DLD1 (cell line): ENCODE results near the gene SLC12A3.

Experiments
- in situ Hi-C: cut with HindIII; loops from 2 replicates; pipeline ENCODE4 v1.10.0; 2017; ENCODE audit warnings: low sequenced_read_pairs

The SLC12A3 gene

GRCh38 chr16:56847173-56847910, 17.7 kb upstream of the SLC12A3 start:
- in situ Hi-C loops = no loop called here

DNA sequence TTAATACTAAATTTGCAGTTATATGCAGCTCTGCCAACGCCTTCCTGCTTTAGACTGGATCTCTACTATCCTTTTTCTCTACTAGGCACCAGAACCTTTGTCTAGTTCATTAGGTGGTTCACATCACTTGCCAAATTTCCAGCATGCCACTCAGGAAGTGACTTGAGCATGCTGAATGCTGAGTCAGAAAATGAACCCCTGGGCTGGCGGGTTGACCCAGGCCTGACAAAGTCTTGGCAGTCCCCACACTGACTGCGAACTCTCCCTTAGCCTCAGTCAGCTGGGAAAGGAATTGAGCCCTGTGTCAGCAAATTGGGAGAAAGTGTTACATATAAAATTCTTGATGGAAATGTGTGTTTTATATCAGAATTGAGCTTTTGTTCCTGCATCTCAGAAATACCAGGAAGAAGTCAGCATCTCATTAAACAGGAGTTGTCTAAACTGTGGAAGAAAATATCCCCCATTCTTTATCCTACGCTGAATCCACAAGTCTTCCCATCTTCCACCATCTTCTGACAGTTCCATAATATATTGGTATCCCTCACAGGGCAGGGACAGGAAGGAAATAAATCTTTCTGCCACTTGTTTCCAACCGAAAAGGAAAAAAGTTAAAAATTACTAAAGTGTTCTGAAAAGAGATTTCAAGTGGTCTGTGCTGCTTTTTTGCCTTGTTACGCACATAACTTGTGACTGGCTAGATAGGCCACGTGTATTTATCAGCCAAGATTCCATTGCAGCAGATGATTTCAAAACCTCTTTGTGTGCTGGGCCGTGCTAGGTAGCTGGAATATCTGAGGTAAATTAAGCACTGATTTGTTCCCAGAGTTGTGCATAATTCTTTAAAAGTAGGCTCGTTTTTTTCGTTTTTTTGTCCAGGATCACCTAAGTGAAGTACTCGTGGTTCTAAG, 16.7 kb upstream of the SLC12A3 start:
- in situ Hi-C loops = no loop called here

DNA sequence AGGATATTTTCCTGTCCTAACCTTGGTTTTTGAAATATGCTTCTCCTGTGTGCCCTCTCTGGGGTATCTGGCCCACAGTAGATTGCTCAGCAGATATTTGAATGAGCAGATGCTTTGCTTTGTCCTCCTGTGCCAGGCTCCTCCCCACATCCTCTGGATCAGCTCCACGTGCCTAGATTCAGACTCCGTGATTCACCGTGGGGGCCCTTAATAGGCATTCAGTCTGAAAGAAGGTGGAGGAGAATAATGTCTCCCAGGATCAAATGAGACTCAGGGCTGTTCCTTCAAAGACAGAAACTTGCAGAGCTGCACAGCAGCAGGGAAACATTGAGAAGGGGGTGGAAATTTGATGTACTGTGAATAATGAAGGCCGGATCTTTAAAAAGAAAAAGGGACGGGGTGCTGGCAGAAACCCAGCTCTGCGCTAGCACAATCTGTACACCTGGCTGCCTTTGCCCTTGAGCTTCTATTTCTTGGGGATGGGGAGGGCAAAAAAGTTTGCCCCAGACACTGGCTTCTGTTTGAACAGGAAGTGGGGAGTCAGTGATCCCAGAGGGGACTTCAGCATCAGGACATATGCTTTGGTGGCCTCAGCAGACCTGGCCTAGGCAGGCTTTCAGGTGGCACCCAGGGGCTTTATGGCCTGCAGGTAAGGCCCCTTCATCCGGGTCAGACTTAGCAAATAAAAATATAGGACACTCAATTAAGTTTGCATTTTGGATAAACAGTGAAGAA, 15.9 kb upstream of the SLC12A3 start:
- in situ Hi-C loops = no loop called here

DNA sequence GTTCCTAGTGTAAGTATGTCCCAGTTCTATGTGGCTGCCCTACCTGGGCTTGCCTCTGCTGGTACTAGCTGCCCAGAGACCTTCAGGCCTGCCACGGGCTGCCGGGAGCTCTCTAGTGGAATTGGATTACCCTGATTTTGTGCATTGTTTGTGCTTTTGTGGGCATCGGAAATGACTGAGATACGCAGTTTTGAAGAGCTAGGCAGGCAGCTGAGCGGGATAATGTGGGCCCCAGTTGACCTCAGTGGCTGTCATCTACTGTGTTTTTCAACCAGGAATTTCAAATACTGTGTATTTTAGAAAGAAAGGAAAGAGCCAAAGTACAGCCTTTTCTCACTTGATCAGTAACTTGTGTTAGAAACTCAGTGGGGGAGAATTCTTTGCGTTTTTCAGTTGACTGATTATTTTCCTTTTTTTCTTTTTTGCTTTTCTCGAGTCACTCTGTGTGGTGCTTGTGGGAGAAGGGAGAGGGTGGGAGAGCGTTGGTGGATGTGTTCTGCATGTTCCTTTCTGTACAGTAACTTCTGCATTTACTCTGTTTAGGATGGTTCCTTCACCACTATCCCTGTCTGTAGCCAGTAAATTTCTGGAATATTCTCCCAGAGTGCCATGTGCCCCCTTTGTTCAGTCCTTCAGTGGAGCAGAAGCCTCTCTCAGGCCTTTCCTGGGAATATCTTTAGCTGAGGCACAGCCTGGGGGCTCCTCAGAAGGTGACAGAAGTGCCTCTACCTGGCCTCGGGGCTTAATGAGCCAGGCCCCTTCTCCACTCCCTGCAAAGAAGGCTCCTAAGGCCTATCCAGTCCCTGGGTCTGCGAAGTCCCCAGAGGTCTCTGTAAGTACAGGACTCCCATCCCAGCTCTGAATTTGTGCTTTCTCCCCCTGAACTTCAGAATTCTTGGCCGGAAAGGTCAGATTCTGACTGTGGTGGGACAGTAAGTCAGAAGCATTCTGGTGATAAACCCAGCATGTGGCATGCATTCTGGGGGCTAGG, 15.0 kb upstream of the SLC12A3 start:
- in situ Hi-C loops = no loop called here

DNA sequence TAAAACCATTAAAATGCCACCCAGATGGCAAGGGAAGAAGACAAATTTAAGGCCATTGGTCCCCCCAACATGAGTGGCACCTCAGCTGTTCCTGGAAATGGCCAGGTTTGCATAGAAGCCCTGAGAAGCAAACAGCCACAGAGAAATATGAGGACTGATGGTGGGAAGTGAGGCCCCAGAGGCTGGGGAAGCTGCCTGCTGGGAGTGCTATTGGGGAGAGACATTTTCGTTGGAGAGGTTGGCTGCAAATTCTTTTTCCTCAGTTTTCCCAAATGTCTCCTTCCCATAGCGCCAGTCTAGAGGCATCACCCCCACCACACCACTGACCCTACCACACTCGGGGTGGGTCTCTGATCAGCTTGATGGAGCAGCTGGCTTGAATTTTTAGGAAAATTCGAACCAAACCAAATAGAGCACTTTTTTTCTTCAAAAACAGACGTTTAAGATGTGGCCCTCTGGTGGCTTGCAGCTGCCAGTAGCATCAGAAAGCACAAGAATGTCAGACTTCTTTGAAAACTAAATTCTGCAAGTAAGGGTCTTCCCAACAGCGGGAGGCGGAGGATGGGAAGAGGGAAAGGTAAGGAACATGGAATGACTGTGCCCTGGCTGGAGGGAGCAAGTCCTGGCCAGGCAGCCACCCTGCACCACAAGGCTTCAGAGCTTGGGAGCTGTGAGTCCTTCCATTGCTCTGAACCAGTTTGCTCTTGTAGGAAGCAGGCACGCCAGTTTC, 13.2 kb upstream of the SLC12A3 start:
- in situ Hi-C loops = no loop called here

GRCh38 chr16:56852401-56852730, 12.6 kb upstream of the SLC12A3 start:
- in situ Hi-C loops = no loop called here

GRCh38 chr16:56852968-56853367, 12.0 kb upstream of the SLC12A3 start:
- in situ Hi-C loops = no loop called here

GRCh38 chr16:56855201-56855600, 9.8 kb upstream of the SLC12A3 start:
- in situ Hi-C loops = no loop called here

GRCh38 chr16:56855946-56856345, 9.1 kb upstream of the SLC12A3 start:
- in situ Hi-C loops = no loop called here

DNA sequence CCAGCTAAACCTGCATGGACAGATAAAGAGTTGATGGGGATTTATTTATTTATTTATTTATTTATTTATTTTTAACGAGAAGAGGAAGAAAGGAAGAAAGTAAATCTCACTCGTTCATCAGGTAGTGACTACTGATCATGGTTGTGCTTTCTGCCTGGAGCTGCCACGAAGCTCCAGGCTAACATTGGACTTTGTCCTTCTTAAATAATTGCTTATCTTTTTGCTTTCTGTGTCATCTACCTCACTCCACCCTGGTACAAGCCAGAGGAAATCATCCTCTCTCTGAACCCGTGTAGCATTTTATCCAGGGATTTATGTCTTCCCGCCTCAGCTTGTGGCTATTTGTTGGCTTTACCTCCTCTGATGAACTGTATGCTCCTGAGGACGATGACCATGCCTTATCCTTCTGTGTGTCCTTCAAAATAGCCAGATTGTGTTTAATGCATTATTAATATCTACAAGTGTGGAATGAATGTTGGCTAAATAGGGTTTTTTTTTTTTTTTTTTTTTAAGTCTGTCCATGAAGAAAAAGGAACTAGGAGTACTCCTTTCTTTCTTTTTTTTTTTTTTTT, 8.0 kb upstream of the SLC12A3 start:
- in situ Hi-C loops = no loop called here

- in situ Hi-C loops = no loop called here
Measured at GRCh38 chr16:56858374-56858773, 6.6 kb upstream of the SLC12A3 start.

DNA sequence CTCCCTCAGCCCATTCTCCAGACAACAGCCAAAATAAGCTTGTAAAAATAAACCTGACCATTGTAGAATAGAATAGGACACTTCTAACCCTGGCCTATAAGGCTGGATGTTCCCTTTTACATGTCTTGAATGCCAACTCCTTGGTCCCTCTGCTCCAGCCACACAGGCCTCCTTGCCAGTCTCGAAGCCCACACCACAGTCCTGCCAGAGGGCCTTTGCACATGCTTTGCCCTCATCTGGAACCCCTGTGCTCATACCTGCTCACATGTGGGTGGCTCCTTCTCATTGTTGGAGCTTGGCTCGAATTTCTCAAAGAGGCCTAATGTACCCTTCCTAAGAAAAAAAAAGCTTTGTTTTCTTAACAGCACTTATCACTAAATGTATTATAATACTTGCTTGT, 5.4 kb upstream of the SLC12A3 start:
- in situ Hi-C loops = no loop called here

GRCh38 chr16:56860226-56861020, 4.6 kb upstream of the SLC12A3 start:
- in situ Hi-C loops = no loop called here

DNA sequence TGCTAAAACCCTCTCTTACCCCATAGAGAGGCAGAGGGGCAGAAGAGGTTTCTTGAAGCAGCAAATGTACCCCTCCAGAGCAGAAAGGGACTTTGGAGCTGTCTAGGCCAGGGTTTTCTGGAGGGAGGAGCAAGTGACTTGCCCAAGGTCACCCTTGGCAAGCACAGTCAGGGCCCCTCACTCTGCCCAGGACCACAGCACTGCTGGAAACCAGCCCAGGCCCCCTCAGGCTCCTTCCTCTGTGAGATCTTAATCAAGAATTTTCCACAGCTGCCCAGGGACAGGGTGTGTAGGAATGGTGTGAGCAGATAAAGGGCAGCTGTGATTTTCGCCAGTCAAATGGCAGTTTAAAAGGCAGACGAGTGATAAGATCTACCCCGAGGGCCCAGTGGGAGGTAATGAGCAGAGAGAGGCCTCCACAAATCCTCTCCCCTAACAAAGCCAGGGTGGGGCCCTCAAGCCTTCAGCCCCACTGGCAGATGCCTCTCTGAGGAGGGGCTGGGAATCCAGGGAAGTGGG, 3.9 kb upstream of the SLC12A3 start:
- in situ Hi-C loops = no loop called here

DNA sequence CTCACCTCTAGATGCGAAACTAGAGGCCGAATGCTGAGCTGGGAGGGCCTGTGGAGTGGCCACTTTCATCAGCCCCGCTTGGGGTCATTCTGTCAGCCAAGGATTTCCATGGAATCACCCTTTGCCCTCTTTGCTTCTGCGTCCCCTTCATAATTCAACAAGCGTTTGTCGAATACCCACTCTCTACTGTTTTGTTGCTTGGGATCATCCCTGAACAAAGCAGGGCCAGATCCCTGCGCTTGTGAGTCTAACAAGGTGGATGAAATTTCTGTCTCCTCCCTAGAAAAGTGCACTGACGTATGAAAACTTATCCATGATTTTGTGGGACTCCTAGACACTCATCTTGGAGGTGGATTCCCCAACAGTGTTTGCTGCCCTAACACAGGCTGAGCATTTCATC, 3.3 kb upstream of the SLC12A3 start:
- in situ Hi-C loops = no loop called here

DNA sequence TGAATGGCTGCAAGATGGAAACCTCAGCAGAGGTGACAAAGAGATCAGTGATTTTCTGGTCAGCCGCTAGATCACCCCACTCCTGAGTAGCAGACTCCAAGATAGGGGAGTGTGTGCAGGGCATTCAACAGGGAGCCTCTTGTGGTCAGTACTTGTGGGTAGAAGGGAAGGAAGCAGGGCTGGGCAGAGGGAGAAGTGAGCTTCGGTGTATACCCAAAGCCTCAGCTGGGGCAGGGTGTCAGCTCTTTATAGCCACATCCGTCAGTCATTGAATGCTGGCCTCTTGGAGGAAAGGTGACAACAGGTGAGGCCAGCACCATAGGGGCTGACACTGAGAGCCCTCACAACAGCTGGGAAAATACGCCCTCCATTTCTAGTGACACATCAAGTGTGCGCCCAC, 2.2 kb upstream of the SLC12A3 start:
- in situ Hi-C loops = no loop called here

DNA sequence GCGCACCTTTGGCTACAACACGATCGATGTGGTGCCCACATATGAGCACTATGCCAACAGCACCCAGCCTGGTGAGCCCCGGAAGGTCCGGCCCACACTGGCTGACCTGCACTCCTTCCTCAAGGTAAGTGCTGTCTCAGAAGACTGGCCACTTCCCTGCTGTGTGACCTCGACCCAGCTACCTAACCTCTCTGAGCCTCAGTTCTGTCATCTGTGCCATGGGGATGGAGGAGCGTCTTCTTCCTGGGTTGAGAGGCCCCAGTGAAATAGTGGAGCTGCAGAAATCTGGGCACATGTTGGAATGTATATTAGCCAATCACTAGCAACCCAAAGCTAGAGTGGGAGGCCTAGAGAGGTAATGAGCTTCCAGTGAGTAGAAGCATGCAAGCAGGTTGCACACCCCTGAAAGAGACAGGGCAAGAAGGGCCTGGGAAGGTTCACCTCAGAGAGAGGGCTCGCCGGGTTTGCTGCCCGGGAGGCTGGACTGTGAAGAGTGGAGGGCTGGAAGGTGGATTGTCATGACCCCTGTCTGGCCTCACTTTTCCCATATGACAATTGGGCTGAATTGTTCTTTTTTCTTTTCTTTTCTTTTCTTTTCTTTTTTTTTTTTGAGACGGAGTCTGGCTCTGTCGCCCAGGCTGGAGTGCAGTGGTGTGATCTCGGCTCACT, 521 bp downstream of the SLC12A3 start:
- in situ Hi-C loops = no loop called here
